ENCODE results near the gene PLPP3.

Gene PLPP3

GRCh38 chr1:56517404-56518130 lies 61.8 kb downstream of the PLPP3 start:
- DNase-seq, result no peak

- no peak for DNase-seq
These were observed 62.7 kb downstream of the PLPP3 start for GRCh38 chr1:56516539-56517252.

GRCh38 chr1:56515898-56516538 lies 63.3 kb downstream of the PLPP3 start:
- no peak for DNase-seq

GRCh38 chr1:56512724-56513494 lies 66.5 kb downstream of the PLPP3 start:
- no peak for DNase-seq

GRCh38 chr1:56511766-56512165 lies 67.6 kb downstream of the PLPP3 start:
- no peak for DNase-seq

GRCh38 chr1:56511364-56511763 lies 68.0 kb downstream of the PLPP3 start:
- DNase-seq, result no peak

- no peak for DNase-seq
These were observed 68.7 kb downstream of the PLPP3 start for GRCh38 chr1:56510642-56511021.

GRCh38 chr1:56509713-56510641 lies 69.4 kb downstream of the PLPP3 start:
- no peak for DNase-seq

- no peak for DNase-seq
These were observed 70.8 kb downstream of the PLPP3 start for GRCh38 chr1:56508523-56508983.

- DNase-seq, result no peak
These were observed 71.3 kb downstream of the PLPP3 start for GRCh38 chr1:56507925-56508522.

GRCh38 chr1:56506951-56507491 lies 72.3 kb downstream of the PLPP3 start:
- DNase-seq, result no peak

GRCh38 chr1:56505792-56506743 lies 73.3 kb downstream of the PLPP3 start:
- no peak for DNase-seq

GRCh38 chr1:56502700-56503245 lies 76.6 kb downstream of the PLPP3 start:
- no peak for DNase-seq

- DNase-seq, result no peak
These were observed 77.5 kb downstream of the PLPP3 start for GRCh38 chr1:56501888-56502287.

- no peak for DNase-seq
These were observed 77.9 kb downstream of the PLPP3 start for GRCh38 chr1:56501426-56501825.

- DNase-seq, result no peak
These were observed 82.3 kb downstream of the PLPP3 start for GRCh38 chr1:56496821-56497772.

- DNase-seq, result no peak
These were observed 83.2 kb downstream of the PLPP3 start for GRCh38 chr1:56496158-56496557.

GRCh38 chr1:56495538-56495937 lies 83.8 kb downstream of the PLPP3 start:
- no peak for DNase-seq

Measured in CD4-positive, alpha-beta T cell treated with Interleukin-6 for 4 hours (primary cell).